GM18870 (cell line): Measurements from ENCODE around the gene TTC12.

Experiments used
- ATAC-seq: cut with Tn5 transposase; IDR thresholded peaks from one replicate; pipeline ENCODE4 v1.9.1; 2021; ENCODE audit warnings: moderate library complexity; ENCODE audit not compliant: unreplicated experiment

Gene TTC12

GRCh38 chr11:113322158-113322557 lies 7.8 kb downstream of the TTC12 start:
- ATAC-seq: no peak

DNA sequence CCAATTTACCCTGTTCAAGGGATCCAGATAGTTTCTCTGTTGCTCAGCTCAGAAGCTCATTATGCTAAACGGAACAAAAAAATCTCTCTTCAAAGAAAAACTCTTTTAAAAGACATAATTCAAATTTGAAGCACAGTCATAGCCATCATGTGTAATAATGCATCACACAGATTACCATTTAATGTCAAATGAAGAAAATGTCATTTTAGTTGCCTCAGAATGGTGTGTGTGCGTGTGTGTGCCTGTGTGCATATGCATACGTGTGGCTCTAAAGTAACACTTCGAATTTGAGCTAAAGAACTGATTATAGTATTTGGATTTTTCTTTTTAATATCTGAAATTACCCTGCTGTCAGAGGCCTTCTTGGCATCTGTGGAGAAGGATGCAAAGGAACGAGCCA lies 9.9 kb downstream of the TTC12 start:
- ATAC-seq: no peak

- no peak for ATAC-seq
Measured at GRCh38 chr11:113329725-113330124, 15.3 kb downstream of the TTC12 start.

DNA sequence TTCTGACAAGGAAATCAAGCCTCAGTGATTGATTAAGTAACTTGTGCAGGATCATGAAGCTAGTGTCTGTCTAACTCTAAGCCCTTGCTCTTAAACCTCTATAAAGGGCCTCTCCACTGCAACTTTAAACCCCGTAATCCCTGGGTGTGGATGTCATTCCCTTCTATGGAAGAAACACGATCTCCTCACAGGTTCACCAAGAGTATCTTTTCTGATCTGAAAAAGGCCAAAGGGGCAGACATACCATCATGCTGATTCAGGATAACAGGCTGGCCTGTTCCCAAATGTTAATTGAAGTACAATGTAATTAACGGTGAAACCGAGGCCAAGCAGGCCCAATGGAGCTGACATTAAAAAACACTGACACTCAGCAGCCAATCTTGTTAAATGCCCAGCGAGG lies 17.1 kb downstream of the TTC12 start:
- ATAC-seq: no peak

GRCh38 chr11:113332023-113332422 lies 17.6 kb downstream of the TTC12 start:
- no peak for ATAC-seq

GRCh38 chr11:113332638-113333329 lies 18.4 kb downstream of the TTC12 start:
- no peak for ATAC-seq

GRCh38 chr11:113334183-113334582 lies 19.8 kb downstream of the TTC12 start:
- peak; percentile 52 for ATAC-seq

DNA sequence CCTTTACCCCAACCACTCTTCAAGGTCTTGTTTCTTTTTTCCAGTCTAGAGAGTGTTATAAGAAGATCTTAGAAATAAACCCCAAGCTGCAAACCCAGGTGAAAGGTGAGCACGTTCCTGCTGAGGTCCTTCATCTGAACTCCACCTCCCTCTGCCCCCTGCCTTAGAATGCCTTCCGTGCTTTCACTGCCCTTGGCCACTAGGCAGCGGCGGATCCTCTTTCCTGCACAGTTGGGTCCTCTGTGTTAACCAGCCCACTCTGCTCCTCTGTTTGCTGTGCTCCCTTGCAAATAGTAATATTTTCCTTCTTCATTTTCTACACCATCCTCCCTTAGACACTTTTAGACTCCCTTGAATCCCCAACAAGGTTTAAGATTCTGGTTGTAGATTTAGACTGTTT lies 24.3 kb downstream of the TTC12 start:
- no peak for ATAC-seq

DNA sequence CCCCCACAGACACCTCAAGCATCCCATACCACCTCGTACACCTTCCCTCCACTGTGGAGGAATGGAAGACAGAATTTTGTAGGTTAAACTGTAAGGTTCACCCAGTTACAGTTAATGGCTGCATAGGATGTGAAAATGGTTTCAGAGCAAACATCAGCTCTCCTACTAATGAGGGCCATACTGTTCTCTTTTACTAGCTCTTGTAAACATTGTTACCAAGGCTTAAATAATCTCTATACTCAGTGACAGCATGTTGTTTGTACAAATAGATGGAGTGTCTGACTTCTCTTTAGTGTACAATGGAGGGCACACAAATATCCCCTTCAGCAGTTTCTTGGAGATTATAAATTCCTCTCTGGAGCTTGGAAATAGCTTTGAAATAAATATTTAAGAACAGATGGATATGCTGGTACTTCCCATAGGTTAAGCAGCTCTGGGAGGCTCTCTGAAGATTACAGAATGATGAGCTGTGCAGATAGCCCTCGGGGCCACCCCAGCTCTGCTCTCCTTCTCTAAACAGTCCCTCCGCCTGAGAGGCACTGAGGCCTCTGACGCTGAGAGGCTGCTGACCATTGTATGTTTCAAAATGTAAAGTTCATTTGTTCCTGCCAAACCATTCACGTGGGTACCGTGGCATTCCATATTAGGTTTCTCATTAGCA lies 25.7 kb downstream of the TTC12 start:
- ATAC-seq: no peak

DNA sequence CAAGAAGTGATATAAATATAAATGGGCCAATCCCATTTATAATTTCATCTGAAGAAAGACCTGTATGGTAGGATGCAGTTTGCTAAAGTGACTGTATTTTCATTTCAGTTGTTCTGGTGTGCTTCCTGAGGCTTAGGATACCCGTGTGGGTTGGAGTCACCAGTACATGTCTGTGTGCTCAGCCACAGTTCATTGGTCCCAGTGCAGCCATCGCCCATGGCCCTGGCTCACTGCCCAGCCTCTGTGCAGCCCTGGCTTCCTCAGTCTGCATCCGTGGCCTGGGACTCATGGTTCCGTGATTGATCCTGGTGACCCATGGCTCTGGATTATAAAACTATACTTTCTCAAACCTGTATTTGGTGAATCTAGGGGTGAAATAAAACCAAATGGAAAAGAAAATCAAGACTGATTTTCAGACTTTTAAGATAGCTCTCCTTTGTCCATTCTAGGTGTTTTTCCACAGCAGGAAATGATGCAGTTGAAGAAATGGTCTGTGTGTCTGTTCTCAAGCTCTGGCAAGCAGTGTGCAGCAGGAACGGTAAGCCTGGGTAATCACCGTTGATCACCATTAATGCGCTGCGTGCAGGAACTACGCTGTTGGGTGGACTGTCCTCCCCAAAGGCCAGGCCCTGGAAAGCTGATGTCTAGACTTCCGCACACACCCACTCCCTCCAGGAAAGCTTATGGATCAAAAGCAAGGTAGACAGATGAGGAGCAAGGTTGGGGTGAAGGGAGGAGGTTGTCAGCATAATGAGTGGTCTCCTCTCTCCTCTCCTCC lies 27.2 kb downstream of the TTC12 start:
- ATAC-seq: no peak

GRCh38 chr11:113345978-113346377 lies 31.6 kb downstream of the TTC12 start:
- no peak for ATAC-seq

DNA sequence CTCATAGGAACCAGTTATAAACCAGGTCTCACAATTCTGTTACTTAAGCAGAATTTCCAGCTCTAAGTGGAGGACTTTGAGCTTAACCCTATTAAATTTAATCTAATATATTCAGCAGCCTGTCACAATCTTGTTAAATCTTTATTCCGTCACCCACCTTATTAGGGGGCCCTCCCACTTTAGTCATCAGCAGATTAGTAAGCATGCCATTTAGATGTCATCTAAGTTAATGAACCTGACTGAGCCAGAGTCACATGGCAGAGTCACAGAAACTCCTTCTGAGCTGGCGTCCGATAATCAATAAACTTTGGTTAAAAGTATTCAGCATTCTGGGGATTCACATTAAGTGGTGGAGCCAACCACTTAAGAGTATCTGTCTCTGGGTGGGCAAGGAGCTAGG lies 35.1 kb downstream of the TTC12 start:
- no peak for ATAC-seq

- ATAC-seq: no peak
Measured at GRCh38 chr11:113350336-113351067, 36.1 kb downstream of the TTC12 start.

DNA sequence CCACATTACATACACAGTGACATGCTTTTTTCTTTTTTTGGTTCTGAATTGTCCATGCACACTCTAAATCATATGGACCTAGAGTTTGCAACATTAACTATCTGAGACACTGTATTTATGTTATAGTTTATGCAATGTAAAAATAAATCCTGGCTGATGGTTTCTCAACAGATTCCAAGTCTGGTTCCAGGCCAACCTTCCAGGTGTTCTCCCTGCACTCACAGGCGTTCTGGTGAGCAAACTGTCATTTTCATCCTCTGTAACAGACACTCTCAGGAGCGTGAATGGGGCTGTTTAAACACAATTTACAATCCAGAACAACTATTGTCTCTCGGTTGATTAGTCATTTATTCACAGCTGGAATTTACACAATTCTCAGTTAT lies 36.7 kb downstream of the TTC12 start:
- no peak for ATAC-seq

DNA sequence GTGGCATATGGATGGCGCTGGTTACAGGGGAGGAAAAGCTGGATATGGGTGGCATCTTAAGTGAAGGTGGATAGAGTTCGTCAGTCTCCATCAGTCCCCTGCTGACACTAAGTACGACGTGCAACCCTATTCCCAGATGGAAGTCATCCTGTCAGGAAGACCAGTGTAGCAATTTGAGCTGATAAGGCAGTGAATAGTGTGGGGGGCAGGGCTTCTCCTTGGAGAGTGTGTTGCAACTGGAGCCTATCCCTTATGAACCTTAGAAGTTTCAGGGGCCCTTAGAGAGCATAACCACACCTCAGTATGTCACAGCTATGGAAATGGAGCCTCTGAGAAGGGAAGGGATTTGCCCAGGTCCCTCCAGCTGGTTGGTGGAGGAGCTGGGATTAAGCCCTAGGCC lies 37.1 kb downstream of the TTC12 start:
- ATAC-seq: no peak

DNA sequence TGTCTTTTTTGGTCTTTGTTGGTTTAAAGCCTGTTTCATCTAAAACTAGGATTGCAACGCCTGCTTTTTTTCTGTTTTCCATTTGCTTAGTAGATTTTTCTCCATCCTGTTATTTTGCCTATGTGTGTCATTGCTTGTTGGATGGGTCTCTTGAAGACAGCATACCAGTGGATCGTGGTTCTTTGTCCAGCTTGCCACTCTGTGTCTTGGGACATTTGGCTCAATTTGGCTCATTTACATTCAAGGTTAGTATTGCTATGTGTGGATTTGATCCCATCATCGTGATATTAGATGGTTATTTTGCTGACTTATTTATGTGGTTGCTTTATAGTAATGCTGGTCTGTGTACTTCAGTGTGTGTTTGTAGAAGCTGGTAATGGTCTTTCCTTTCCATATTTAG lies 41.8 kb downstream of the TTC12 start:
- no peak for ATAC-seq

DNA sequence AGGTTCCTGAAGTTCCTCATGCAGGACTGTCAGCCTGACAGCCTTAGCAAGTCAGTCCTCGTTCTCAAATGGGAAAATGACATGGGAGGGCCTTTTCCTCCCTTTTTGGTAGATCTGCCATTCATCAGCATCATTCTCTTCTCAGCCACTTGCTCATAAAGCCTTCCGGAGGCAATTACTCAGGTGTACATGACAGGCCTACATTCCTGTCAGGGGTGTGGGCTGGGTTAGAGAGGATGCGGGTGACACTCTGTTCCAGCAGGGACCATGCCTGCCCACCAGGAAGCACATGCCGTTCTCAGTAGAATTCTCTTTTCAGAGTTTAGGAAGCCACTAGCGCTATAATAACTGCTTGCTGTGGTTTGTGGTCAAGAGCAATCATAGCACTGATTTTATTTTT lies 49.0 kb downstream of the TTC12 start:
- no peak for ATAC-seq

DNA sequence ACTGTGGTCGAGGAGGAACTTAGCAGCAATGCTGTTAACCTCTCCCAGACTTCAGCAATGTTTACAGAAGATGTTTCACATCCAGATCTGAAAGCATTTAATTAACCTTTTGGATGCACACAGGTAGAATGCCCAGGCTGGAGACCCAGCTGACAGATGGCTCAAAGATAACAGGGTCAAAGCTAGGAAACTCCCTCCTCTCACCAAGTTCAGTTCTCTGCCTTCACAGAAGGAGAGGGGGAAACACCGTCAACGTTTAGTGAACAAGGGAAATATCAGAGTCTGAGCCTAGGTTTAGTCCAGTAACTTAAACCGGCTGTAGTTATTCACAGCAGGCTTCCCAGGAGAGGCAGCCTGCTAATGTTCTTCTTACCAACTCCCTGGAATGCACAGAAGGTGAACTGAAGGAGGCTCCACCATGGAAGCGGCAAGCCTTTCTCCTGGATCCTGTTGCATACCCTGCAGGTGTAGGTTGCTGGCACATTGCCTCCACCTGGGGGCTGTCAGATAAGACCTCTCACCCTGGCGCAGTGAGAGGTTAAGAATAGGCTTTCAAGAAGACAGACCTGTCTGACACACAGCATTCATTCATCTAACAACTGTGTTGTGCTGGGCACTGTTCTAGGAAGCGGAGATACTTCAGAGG lies 49.7 kb downstream of the TTC12 start:
- no peak for ATAC-seq

DNA sequence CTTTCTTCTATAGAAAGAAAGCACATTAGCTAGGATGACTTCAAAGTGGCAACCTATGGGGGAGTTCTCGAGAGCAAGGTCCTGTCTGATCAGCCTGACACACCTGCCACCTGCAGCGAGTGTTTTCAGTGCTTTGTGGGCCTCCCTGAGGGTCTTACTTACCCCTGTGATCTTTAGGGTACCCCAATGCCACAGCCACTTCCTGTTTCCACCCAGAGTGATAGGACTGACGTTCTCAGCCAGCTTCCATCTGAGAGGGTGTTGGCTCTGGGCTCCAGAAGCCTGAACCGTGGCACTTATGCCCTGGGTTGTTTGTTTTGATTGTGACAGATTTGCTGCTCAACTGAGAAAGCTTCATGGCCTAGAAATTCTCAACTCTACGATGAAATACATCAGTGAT lies 51.5 kb downstream of the TTC12 start:
- no peak for ATAC-seq

GRCh38 chr11:113369411-113369810 lies 55.0 kb downstream of the TTC12 start:
- ATAC-seq: no peak

DNA sequence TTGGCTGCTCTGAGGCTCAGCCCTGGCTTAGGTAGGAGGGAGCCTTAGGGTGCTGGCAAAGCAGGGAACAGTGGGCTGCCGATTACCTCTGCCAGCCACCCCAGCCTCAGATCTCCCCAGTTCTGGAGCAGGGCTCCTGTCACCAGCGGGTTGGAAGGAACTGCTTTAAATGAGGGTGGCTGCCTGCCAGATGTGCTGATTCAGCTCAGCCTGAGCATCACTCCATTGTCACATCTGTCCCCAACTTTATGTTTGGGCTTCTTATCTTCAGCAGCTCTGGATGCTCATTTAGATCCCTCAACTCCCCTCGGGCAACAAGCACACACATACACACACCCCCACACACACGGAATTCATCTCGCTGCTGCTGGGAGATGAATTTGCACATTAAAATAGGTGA lies 56.3 kb downstream of the TTC12 start:
- no peak for ATAC-seq
